Activated T-helper 1 cell treated with anti-CD3 and anti-CD28 coated beads, Interleukin-12 subunit alpha, Interleukin-12 subunit beta, Interleukin-2, Interleukin-4 antibody, amounts not matched to agents 30 ng/mL and 10 ng/mL and 1 ng/mL, durations not matched to agents 14 hours and 24 hours and 36 hours (primary cell): Measurements from ENCODE around the gene TCEAL4. TPM values are rescaled to one million over a fixed set of nuclear protein-coding genes. Genes with fewer than 3 reads are reported as not detected.
A peak's percentile ranks its signal among the peaks of the same experiment; 100 is the strongest.

Experiments used
- DNase-seq: peaks from one replicate; pipeline ENCODE4 v3.0.0; 2021; ENCODE audit warnings: low spot score
- H3K27ac Mint-ChIP-seq: one replicate; pipeline ENCODE4 v1.8.0; 2021; ENCODE audit warnings: mild to moderate bottlenecking, mixed read lengths
- H3K27me3 Mint-ChIP-seq: one replicate; pipeline ENCODE4 v1.8.0; 2022; ENCODE audit warnings: mild to moderate bottlenecking, moderate library complexity, mixed read lengths; ENCODE audit not compliant: insufficient read depth
- H3K36me3 Mint-ChIP-seq: one replicate; pipeline ENCODE4 v1.8.0; 2021; ENCODE audit warnings: low read depth, mixed read lengths
- H3K4me1 Mint-ChIP-seq: one replicate; pipeline ENCODE4 v1.8.0; 2021; ENCODE audit warnings: low read depth, mixed read lengths
- H3K4me3 Mint-ChIP-seq: one replicate; pipeline ENCODE4 v1.8.0; 2021; ENCODE audit warnings: mild to moderate bottlenecking, moderate library complexity, mixed read lengths
- H3K9me3 Mint-ChIP-seq: one replicate; pipeline ENCODE4 v1.8.0; 2021; ENCODE audit warnings: mixed read lengths
- intact Hi-C: fragments of 100-400 bp; cut with micrococcal nuclease; formaldehyde crosslinking; loops from one replicate; pipeline ENCODE4 v1.15.1; 2024
- total RNA-seq: library from RNA; stranded (reverse); gene quantifications from 2 replicates; pipeline ENCODE4 v1.2.3, GENCODE V29; 2022

TCEAL4 gene
- total RNA-seq, 1 donor from 2014 or later = 3.2 TPM

- Mint-ChIP-seq H3K36me3 (no peaks in the 10 kb centered on the region), H3K4me1 (no peaks in the 10 kb centered on the region), H3K27ac (no peak overlapping the region), H3K4me3 (peak overlapping the region; percentile 7), H3K9me3 (no peaks in the 10 kb centered on the region), H3K27me3 (peaks cover 16% of the 10 kb centered on the region)
- intact Hi-C loops = no loop called here
- DNase-seq = no peak
Observed at GRCh38 chrX:103608306-103608963, 23.1 kb downstream of the TCEAL4 start.

- Mint-ChIP-seq H3K36me3 (no peaks in the 10 kb centered on the region), H3K9me3 (no peaks in the 10 kb centered on the region), H3K27ac (no peak overlapping the region), H3K27me3 (peaks cover 16% of the 10 kb centered on the region), H3K4me1 (no peaks in the 10 kb centered on the region), H3K4me3 (no peak overlapping the region)
- no peak for DNase-seq
- intact Hi-C loops = no loop called here
Observed at GRCh38 chrX:103610282-103610681, 25.0 kb downstream of the TCEAL4 start.

- Mint-ChIP-seq H3K27ac (no peak overlapping the region), H3K36me3 (no peaks in the 10 kb centered on the region), H3K4me1 (no peaks in the 10 kb centered on the region), H3K27me3 (peaks cover 5% of the 10 kb centered on the region), H3K9me3 (no peaks in the 10 kb centered on the region), H3K4me3 (no peak overlapping the region)
- intact Hi-C loops = no loop called here
- DNase-seq = no peak
Observed at GRCh38 chrX:103613362-103613890, 28.1 kb downstream of the TCEAL4 start.

GRCh38 chrX:103614999-103615398 lies 29.7 kb downstream of the TCEAL4 start:
- intact Hi-C loops = no loop called here
- H3K4me1 Mint-ChIP-seq = no peaks in the 10 kb centered on the region

GRCh38 chrX:103615781-103616371 lies 30.6 kb downstream of the TCEAL4 start:
- intact Hi-C loops = no loop called here
- no peaks in the 10 kb centered on the region for H3K27me3 Mint-ChIP-seq
- DNase-seq = no peak
- no peaks in the 10 kb centered on the region for H3K4me1 Mint-ChIP-seq
- H3K4me3 Mint-ChIP-seq = no peak overlapping the region
- no peaks in the 10 kb centered on the region for H3K36me3 Mint-ChIP-seq
- H3K27ac Mint-ChIP-seq = no peak overlapping the region
- no peaks in the 10 kb centered on the region for H3K9me3 Mint-ChIP-seq

More at GRCh38 chrX:103614999-103615398, 29.7 kb downstream of the TCEAL4 start:
- Mint-ChIP-seq H3K4me3 (no peak overlapping the region), H3K27me3 (peaks cover 2% of the 10 kb centered on the region), H3K36me3 (no peaks in the 10 kb centered on the region), H3K9me3 (no peaks in the 10 kb centered on the region), H3K27ac (no peak overlapping the region)
- DNase-seq = no peak

GRCh38 chrX:103616676-103617186 lies 31.4 kb downstream of the TCEAL4 start:
- Mint-ChIP-seq H3K27me3 (no peaks in the 10 kb centered on the region), H3K4me3 (no peak overlapping the region), H3K36me3 (no peaks in the 10 kb centered on the region), H3K9me3 (no peaks in the 10 kb centered on the region), H3K27ac (no peak overlapping the region), H3K4me1 (no peaks in the 10 kb centered on the region)
- DNase-seq = no peak
- intact Hi-C loops = no loop called here

GRCh38 chrX:103624111-103624510 lies 38.8 kb downstream of the TCEAL4 start:
- DNase-seq = no peak
- Mint-ChIP-seq H3K27ac (no peak overlapping the region), H3K27me3 (no peaks in the 10 kb centered on the region), H3K9me3 (no peaks in the 10 kb centered on the region), H3K4me1 (peaks cover 8% of the 10 kb centered on the region), H3K36me3 (no peaks in the 10 kb centered on the region), H3K4me3 (no peak overlapping the region)
- intact Hi-C loops = no loop called here

- intact Hi-C loops = loop anchor here (5.0 kb wide), 1 partner anchor 55 kb away; no protein-coding TSS in a partner anchor
- Mint-ChIP-seq H3K4me3 (no peak overlapping the region), H3K36me3 (peaks cover 1% of the 10 kb centered on the region), H3K27me3 (no peaks in the 10 kb centered on the region), H3K4me1 (peaks cover 16% of the 10 kb centered on the region), H3K9me3 (no peaks in the 10 kb centered on the region), H3K27ac (no peak overlapping the region)
- DNase-seq = no peak
Observed at GRCh38 chrX:103626855-103627254, 41.5 kb downstream of the TCEAL4 start.

- Mint-ChIP-seq H3K27ac (peak within 1 kb of the TSS; percentile 34), H3K36me3 (peaks cover 1% of the 10 kb centered on the region), H3K4me1 (peaks cover 16% of the 10 kb centered on the region), H3K4me3 (peak within 1 kb of the TSS; percentile 85), H3K27me3 (no peaks in the 10 kb centered on the region), H3K9me3 (no peaks in the 10 kb centered on the region)
- DNase-seq = no peak
- intact Hi-C loops = loop anchor here (5.0 kb wide), 1 partner anchor 54 kb away; no protein-coding TSS in a partner anchor
Observed at GRCh38 chrX:103628386-103629317, 43.3 kb downstream of the TCEAL4 start, which contains the start of gene TCEAL1. TCEAL1 (plus strand) TSS chrX:103628975; CDS start chrX:103629917, 942 bp downstream.

GRCh38 chrX:103629318-103630170 lies 44.2 kb downstream of the TCEAL4 start:
- intact Hi-C loops = loop anchor here (5.0 kb wide), 1 partner anchor 53 kb away; no protein-coding TSS in a partner anchor
- H3K27ac Mint-ChIP-seq = peak overlapping the region; percentile 34
- peak overlapping the region; percentile 85 for H3K4me3 Mint-ChIP-seq
- no peak for DNase-seq
- H3K4me1 Mint-ChIP-seq = peaks cover 16% of the 10 kb centered on the region
- peaks cover 1% of the 10 kb centered on the region for H3K36me3 Mint-ChIP-seq
- H3K27me3 Mint-ChIP-seq = no peaks in the 10 kb centered on the region
- H3K9me3 Mint-ChIP-seq = no peaks in the 10 kb centered on the region

GRCh38 chrX:103630171-103630511 lies 44.8 kb downstream of the TCEAL4 start:
- Mint-ChIP-seq H3K4me1 (peaks cover 16% of the 10 kb centered on the region), H3K36me3 (peaks cover 1% of the 10 kb centered on the region), H3K4me3 (peak overlapping the region; percentile 85), H3K27ac (no peak overlapping the region), H3K9me3 (no peaks in the 10 kb centered on the region), H3K27me3 (no peaks in the 10 kb centered on the region)
- no peak for DNase-seq
- intact Hi-C loops = no loop called here

GRCh38 chrX:103631145-103631544 lies 45.8 kb downstream of the TCEAL4 start:
- no peaks in the 10 kb centered on the region for H3K9me3 Mint-ChIP-seq
- intact Hi-C loops = no loop called here
- H3K27me3 Mint-ChIP-seq = no peaks in the 10 kb centered on the region
- H3K27ac Mint-ChIP-seq = no peak overlapping the region
- no peak for DNase-seq
- peaks cover 1% of the 10 kb centered on the region for H3K36me3 Mint-ChIP-seq
- H3K4me1 Mint-ChIP-seq = peaks cover 16% of the 10 kb centered on the region
- no peak overlapping the region for H3K4me3 Mint-ChIP-seq
